HK-2 (cell line): ENCODE measurements around the gene HECTD4.
"Not testable (repeated sequence)": the region's sequence is repeated elsewhere in the genome, so short reads cannot be mapped to it uniquely, and the experiment has no call there.

Experiments used
- DNase-seq: peaks from one replicate; pipeline ENCODE4 v3.0.0-alpha.2; 2018; ENCODE audit not compliant: unreplicated experiment

HECTD4 gene

DNA sequence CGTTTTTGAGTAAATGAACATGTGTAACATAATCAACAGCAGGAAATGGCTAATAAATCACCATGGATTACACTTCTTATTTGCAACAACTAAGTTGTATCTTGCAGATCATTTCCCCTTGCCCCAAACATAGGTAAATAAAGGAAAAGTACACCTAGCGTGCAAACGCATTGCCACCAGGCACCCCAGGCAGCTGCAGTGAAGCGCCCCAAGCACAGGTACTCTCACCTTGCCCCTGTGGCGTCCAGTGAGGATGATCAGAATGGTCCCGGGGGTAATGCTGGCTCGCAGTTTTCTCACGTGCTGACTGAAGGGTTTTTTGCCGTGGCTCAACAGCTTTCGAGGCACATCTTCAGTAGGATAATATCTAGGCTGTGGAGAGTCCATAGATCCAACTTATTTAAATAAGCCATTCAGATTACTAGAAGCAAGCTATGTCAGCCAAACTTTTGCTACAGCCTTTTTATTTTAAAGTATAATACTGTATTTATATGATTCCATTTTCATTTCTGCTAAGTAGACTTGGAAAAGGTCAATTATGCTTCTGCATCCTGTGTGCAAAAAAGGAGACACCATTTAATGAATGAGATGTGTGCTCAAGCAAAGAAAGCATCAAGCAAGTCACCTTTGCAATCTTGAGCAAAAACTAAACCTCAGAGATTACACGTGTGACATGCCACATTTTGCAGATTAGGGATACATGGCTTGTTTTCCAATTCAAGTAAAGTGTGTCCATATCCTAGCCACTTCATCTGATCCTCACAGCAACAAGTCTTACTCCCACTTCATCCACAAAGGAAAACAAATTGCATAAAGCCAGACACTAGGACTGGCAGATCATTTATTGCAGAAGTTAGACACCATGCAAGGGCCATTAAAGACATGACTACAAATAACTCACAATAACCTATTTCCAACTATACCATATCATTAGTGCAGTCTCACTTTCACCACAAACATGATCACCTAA, 24.6 kb upstream of the HECTD4 start:
- DNase-seq: no peak

DNA sequence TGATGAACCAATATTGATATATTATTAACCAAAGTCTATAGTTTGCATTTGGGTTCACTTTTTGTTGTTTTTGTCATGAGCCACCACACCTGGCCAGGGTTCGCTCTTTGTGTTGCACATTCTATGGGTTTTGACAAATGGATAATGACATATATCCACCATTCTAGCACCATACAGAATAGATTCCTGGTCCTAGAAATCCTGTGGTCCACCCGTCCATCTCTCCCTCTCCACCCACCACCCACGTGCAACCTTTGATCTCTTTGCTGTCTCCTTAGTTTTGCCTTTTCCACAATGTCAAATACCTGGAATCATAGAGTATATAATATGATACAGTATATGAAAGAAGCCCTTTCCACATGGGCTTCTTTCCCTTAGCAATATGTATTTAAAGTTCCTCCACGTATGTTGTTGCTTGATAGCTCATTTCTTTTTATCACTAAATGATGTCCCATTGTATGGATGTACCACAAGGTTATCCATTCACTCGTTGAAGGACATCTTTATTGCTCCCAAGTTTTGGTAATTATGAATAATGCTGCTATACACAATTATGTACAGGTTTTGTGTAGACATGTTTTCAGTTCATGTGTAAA, 19.8 kb upstream of the HECTD4 start:
- no peak for DNase-seq

DNA sequence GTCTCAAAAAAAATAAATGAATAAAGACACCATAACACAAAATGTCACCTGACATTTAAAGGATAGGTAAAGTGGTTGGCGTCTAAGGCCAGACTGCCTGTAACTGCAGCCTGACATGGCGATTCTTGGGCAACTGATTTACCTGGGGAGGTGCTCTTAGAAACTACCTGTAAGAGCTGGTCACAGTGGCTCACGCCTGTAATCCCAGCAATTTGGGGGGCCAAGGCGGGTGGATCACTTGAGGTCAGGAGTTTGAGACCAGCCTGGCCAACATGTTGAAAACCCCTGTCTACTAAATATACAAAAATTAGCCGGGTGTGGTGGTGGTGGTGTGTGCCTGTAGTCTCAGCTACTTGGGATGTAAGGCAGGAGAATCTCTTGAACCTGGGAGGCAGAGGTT, 18.8 kb upstream of the HECTD4 start:
- no peak for DNase-seq

DNA sequence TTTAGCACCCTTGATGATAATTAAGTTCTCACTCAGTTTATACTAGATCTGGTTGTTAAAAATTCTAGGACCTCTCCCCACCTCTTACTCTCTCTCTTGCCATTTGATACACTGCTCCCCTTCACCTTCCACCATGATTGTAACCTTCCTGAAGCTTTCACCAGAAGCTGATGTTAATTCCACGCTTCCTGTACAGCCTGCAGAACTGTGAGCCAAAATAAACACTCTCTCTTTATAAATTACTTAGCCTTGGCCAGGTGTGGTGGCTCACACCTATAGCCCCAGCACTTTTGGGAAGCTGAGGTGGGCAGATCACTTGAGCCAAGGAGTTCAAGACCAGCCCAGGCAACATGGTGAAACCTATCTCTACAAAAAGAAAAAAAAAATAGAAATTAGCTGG, 11.1 kb upstream of the HECTD4 start:
- DNase-seq: no peak

DNA sequence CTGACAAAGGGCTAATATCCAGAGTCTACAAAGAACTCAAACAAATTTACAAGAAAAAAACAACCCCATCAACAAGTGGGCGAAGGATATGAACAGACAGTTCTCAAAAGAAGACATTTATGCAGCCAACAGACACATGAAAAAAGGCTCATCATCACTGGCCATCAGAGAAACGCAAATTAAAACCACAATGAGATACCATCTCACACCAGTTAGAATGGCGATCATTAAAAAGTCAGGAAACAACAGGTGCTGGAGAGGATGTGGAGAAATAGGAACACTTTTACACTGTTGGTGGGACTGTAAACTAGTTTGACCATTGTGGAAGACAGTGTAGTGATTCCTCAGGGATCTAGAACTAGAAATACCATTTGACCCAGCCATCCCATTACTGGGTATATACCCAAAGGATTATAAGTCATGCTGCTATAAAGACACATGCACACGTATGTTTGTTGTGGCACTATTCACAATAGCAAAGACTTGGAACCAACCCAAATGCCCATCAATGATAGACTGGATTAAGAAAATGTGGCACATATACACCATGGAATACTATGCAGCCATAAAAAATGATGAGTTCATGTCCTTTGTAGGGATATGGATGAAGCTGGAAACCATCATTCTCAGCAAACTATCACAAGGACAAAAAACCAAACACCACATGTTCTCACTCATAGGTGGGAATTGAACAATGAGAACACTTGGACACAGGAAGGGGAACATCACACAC, 7.9 kb upstream of the HECTD4 start:
- DNase-seq: not testable (repeated sequence)

DNA sequence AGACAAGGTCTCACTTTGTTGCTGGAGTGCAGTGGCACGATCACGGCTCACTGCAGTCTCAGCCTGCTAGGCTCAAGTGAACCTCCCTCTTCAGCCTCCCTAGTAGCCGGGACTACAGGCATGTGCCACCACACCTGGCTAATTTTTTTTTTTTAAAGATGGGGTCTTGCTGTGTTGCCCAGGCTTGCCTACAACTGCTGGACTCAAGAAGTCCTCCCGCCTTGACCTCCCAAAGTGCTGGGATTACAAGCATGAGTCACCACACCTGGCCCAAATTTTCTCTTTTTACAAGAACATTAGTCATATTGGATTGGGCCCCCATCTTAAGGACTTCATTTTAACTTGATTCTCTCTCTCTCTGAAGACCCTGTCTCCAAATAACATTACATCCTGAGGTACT, 7.0 kb upstream of the HECTD4 start:
- no peak for DNase-seq

DNA sequence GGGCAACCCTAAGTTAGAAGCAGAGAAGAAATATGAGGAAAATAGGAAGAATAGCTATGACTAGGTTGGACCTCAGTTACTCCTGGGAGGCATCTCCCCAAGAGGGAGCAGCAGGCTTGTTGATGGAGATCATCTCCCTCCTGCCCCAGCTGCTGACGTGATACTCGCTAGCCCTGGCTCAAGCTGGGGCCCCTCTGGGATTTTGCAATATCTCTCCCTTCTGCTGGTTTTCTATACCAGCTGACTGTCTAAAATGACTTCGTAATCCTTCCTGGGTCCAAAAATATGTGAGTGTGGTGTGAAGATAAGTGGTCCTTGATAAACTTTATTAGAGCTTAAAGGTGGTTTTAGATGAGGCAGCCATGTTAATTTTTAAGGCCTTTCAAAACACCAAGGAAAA, 4.5 kb upstream of the HECTD4 start:
- DNase-seq: no peak

DNA sequence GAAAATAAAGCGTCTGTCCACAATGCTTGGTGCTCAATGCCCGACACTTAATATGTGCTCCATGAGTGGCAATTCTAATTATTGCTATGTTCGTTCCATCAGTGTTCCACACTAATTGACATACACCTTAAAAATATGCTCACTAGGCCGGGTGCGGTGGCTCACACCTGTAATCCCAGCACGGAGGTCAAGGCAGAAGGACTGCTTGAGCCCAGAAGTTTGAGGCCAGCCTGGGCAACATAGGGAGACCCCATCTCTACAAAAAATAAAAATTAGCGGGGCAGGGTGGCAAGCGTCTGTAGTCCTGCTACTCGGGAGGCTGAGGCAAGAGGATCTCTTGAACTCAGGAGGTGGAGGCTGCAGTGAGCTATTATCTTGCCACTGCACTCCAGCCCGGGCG, 635 bp upstream of the HECTD4 start:
- DNase-seq: no peak

DNA sequence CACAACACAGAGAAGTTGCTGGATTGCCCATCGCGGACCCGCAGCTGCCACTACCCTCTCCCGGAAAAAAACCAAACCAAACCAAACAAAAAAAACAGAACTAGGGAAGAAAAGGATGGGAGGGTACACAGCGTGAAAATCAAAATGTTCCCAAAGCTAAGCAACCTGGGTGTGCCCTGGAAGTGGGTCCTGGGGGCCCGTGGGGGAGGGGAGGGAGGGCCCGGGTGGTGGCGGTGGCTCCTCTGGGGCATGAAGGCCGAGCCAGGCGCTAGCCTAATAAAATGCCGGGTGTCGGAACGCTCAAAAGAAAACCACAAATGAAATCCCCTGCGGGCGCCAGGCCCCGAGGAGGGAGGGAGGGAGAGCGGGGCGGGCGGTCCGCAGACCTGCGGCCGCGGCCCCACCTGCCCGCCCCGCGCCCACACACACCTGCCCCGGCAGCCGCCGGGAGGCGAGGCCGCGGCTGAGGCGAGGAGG, 787 bp downstream of the HECTD4 start:
- peak; percentile 31 for DNase-seq

DNA sequence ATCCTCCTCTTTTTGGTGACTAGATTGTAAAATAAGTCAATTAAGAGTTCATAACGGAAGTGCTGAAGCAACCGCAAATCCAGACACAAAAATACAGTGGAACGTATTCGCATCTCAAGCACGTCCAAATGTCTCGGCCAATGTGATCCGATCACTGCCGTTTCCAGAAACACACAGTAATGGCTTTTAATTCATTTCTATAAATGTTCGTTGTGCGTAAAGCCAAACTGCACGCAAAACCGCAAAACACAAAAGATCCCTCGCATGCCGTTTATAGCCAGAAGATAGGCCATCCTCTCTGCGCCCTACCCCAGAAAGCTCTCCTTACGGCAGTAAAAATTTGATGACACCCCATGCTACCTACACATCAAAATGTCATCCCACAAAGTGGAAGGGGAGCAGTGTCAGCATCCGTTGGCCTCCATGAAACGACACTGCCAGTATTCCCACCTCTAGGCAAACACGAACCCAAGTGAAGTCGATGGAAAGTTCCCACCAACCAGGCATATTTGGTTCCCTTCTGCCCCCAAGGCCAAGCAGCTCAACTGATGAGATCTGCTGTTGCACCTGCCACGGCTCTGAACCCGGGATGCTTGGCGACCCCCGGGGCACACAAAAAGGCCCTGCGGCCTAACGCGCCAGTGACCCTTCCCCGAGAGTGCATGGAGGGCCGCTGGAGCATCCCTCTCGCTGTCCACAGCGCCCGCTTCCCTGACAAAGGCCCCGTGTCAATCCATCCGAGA, 1.4 kb downstream of the HECTD4 start:
- DNase-seq: peak; percentile 30

DNA sequence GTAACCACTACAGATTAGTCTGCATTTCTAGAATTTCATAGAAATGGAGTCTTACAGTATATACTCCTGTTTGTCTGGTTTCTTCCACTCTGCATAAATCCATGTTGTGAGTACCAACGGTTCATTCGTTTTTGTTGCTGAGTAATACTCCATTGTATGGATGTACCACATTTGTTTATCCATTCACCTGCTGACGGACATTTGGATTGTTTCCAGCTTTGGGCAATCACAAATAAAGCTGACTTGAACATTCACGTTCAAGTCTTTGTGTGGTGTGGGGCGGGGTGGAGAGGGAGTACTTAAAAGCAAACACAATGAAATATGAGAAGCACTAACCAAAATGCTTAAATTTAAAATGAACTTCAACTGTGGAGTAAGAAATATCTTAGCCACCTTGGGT, 7.1 kb downstream of the HECTD4 start:
- no peak for DNase-seq

DNA sequence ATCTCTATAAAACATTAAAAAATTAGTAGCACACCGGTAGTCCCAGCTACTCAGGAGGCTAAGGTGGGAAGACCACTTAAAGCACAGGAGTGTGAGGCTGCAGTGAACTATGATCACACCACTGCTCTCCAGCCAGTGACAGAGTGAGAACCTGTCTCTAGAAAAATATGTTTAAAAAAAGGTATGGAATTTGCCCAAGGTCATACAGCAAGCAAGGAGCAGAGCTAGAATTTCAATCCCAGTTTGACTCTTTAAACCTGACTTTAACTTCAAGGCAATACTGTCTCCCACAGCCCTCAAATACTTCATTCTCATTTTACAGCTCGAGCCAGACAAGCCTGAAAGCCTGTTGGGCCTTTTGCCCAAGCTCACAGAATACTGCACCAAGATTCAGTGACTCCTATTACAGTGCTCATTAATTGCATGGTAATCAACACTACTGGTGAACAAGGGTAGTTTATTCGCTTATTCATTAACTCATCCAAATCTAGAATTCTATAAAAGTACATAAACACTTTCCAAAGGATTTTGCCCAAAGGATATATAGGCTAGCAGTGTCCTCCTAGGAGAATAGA, 8.0 kb downstream of the HECTD4 start:
- no peak for DNase-seq

DNA sequence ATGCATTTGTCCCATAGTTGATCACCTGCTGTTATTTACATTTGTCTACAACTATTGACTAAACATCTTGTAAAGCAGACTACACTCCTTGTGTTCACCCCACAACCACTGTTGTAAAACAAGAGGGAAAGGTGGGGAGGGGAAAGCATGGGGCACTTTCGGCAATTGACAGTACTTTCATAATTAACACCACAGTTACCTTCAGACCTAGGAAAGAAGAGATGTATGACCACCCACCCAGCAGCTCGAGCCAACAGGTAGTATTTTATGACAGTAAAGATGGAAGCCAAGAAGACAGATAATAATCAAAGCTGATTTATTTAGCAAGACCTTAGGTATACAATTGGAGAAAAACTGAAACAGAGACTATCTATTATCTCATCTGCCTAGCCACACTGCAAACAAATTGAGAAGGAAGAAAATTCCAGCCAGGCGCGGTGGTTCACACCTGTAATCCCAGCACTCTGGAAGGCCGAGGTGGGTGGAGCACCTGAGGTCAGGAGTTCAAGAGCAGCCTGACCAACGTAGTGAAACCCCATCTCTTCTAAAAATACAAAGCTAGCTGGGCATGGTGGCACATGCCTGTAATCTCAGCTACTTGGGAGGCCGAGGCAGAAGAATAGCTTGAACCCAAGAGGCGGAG, 11.2 kb downstream of the HECTD4 start:
- DNase-seq: no peak

DNA sequence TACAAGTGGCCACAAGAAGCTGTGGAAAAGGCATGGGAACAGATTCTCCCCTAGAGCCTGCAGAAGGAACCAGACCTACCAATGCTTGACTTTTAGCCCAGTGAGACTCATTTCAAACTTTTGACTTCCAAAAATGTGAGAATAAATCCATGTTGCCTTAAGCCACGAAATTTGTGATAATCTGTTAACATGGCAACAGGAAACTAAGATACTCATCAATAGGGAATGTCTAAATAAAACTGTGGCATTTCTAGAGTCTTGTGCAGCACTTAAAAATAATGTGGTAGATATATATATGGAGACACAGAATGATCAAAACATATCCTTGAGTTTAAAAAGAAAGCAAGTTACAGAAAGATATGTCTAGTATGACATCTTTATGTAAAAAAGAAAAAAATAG, 12.0 kb downstream of the HECTD4 start:
- DNase-seq: no peak

DNA sequence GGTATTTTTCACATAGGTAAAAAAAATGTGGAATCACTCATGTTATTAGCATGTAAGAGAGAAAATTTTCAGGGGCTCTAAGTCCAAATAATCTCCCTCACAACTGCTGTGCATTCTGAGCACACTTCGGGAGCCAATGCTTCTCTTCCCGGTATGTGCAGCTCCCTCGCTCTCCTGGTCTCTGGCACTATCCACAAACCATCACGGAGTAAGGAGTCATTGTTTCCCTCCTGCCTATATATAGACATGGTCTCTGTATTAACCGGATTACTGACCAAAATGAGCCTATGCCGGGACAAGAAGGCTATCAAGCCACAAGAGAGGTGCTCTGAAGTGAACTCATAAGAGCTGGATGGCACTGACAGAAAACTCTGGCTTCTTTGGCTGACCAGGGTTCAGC, 13.4 kb downstream of the HECTD4 start:
- no peak for DNase-seq

DNA sequence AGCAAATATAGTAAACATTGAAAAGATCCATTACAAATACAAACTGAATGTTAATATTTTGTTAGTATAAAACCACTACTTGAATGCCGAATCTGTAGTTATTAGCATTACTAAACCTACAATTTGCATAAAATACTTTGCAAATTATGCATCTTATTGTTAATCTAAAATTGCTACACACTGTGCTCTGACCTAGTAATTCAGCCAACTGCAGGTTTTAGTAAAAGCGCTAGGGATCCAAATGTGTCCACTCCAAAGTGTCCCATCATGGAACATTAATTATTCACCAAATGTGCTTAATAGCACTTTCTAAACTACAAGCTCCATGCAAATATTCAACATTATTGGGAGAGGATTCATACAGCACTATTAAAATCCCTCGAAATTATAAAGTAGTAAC, 14.3 kb downstream of the HECTD4 start:
- no peak for DNase-seq

DNA sequence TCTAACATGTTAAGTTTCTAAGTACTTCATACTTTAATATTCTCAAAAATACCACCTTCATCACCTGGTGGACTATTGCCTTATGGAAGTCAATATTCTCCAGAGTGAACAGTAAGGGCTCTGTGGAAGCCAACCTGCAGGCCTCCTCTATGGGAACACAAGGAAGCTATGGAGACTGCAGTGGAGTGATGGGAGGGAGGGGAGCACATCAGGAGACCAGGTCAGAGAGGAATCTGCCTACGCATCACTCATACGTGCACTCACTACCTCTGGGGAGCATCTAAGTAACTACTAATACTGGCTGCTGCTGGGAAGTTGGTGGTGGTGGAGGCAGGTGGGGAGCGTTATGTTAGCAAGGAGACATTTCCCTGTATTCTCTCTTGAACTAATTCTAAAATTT, 19.9 kb downstream of the HECTD4 start:
- no peak for DNase-seq

DNA sequence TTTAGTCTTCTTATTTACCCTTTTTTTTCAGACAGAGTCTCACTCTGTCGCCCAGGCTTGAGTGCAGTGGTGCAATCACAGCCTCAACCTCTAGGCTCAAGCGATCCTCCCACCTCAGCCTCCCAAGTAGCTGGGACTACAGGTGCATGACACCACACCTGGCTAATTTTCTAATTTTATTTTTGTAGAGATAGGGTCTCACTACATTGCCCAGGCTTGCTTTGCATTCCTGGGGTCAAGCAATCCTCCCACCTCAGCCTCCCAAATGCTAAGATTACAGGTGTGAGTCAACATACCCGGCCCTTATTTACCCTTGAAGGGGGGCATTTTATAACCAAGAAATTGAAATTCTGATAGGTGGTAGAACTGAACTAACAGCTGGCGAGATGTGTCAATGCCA, 21.0 kb downstream of the HECTD4 start:
- DNase-seq: no peak

DNA sequence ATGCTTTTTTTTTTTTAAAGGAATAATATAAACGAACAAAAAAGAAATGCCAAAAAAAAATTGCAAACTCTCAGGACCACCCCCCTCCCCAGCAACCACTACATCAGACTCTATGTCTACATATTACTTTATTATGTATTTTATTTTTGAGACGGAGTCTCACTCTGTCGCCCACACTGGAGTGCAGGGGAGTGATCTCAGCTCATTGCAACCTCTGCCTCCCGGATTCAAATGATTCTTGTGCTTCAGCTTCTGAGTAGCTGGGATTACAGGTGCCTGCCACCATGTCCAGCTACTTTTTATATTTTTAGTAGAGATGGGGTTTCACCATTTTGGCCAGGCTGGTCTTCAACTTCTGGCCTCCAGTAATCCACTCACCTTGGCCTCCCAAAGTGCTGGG, 22.9 kb downstream of the HECTD4 start:
- DNase-seq: no peak

DNA sequence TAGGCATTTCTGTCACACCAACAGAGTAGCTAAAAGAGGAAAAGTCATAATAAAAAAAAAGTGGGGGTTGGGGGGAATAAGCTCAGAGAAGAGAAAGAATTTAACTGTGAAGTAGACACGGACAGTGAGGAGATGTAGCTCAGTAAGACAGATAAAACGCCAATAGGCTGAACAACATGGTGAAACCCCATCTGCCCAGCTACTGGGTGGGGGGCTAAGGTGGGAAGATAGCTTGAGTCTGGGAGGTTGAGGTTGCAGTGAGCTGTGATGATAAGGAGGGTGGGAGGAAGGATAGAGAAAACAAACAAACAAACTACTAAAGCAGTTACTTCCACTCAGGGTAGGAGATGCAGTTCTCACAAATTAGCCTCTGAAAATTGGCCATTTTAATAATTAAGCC, 25.0 kb downstream of the HECTD4 start:
- no peak for DNase-seq

DNA sequence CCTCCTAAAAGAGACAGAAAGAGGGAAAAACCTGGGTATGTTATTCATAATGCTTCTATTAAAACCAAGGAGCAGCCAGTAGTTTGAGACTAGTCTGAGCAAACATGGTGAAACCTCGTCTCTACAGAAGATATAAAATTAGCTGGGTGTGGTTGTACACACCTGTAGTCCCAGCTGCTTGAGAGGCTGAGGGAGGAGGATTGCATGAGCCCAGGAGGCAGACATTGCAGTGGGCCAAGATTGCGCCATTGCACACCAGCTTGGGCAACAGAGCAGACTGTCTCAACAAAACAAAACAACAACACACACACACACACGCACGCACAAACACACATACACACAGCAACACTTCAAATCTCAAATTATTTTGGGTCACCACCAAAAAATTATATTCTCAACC, 27.8 kb downstream of the HECTD4 start:
- DNase-seq: no peak
